ENCODE results near the gene FERMT1.
"Not testable (repeated sequence)": the region's sequence is repeated elsewhere in the genome, so short reads cannot be mapped to it uniquely, and the experiment has no call there.

FERMT1 gene

DNA sequence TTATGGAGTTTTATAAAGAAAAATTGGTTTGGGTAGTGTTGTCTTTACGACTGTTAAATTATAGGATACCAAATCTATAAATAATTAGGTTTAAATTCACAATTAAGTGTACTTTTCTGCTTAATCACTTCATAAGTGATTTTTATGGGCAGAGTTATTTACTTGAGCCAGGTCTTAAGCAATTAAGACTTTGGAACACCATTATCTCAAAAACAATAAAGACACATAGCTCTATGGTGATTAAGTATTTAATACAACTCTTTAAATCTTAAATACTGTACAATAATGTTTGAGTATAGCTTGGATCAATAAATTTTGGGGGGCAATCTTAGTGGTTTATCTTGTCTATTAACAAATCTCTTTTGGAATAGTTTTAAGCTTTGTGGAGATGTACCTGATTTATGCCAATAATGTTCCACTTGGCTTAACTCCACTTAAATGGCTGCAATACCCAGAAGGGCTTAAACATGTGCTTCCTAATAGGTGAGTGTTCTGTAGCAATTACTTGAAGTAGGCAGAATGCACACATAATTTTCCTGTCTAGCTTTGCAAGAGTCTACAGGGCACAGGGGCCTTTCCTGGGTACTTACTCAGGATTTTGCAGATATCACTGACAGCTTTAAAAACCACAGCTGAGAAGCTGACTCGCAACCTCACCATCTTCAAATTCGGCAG, 7.5 kb downstream of the FERMT1 start:
- Histone ChIP-seq H3K9me3 (ENCODE audit: control insufficient read depth in 2 of 2, low read length in 2 of 2) (peaks cover 4 to 7% of the 10 kb centered on the region in 2 donors), H3K4me3 (ENCODE audit: low read length in 2 of 2) (no peak overlapping the region), H3K27ac (ENCODE audit: low read length) (no peak overlapping the region), H3K4me1 (ENCODE audit: control insufficient read depth, insufficient read depth, low read length) (no peaks in the 10 kb centered on the region), H3K36me3 (ENCODE audit: control insufficient read depth in 2 of 2, insufficient read depth in 2 of 2, low read length in 2 of 2) (peaks cover 0 to 2% of the 10 kb centered on the region in 2 donors), H3K27me3 (ENCODE audit: control insufficient read depth in 1 of 2, insufficient read depth in 2 of 2, low read length in 2 of 2) (no peaks in the 10 kb centered on the region), H3K9ac (ENCODE audit: low read length in 2 of 2) (no peak overlapping the region)

DNA sequence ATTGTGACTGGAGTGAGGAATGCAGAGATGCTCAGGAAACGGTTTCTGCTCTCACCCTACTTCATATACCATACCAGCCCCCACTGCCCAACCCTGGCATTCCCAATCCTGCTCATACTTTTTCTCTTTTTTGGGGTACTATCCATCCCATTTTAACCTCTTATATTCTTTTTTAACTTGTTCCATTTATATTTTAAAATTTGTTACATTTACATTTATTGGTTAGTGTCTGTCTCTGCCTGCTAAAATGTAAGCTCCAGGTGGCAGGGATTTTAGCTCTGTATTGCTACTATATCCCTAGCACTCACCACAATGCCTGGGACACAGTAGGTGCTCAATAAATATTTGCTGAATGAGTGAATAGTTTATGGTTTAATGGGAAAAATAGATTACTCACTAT, 8.1 kb downstream of the FERMT1 start:
- Histone ChIP-seq H3K27ac (ENCODE audit: low read length) (no peak overlapping the region), H3K27me3 (ENCODE audit: control insufficient read depth in 1 of 2, insufficient read depth in 2 of 2, low read length in 2 of 2) (no peaks in the 10 kb centered on the region), H3K36me3 (ENCODE audit: control insufficient read depth in 2 of 2, insufficient read depth in 2 of 2, low read length in 2 of 2) (peaks cover 0 to 2% of the 10 kb centered on the region in 2 donors), H3K4me1 (ENCODE audit: control insufficient read depth, insufficient read depth, low read length) (no peaks in the 10 kb centered on the region), H3K9me3 (ENCODE audit: control insufficient read depth in 2 of 2, low read length in 2 of 2) (peaks cover 4 to 7% of the 10 kb centered on the region in 2 donors), H3K9ac (ENCODE audit: low read length in 2 of 2) (no peak overlapping the region), H3K4me3 (ENCODE audit: low read length in 2 of 2) (no peak overlapping the region)

DNA sequence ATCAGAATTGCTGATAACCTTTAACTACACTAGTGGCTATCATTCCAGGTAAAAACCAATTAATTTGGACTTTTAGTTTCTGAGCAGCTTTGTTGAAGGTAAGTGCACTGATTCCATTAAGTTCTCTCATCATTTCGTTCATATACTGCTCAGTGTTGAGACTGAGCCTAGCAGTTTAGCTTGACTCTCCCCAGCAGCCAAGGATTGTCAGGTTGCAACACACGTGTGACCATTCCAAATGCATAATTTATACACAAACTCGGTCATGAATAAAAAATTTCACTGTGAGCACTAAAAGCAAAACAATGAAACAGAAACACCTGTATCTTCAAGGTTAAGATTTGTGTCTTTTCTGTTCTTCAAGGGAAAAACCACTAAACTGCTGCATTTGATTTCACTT, 8.9 kb downstream of the FERMT1 start:
- Histone ChIP-seq H3K9ac (ENCODE audit: low read length in 2 of 2) (no peak overlapping the region), H3K36me3 (ENCODE audit: control insufficient read depth in 2 of 2, insufficient read depth in 2 of 2, low read length in 2 of 2) (peaks cover 0 to 2% of the 10 kb centered on the region in 2 donors), H3K27ac (ENCODE audit: low read length) (no peak overlapping the region), H3K9me3 (ENCODE audit: control insufficient read depth in 2 of 2, low read length in 2 of 2) (peaks cover 4 to 7% of the 10 kb centered on the region in 2 donors), H3K4me3 (ENCODE audit: low read length in 2 of 2) (no peak overlapping the region), H3K4me1 (ENCODE audit: control insufficient read depth, insufficient read depth, low read length) (no peaks in the 10 kb centered on the region), H3K27me3 (ENCODE audit: control insufficient read depth in 1 of 2, insufficient read depth in 2 of 2, low read length in 2 of 2) (no peaks in the 10 kb centered on the region)

DNA sequence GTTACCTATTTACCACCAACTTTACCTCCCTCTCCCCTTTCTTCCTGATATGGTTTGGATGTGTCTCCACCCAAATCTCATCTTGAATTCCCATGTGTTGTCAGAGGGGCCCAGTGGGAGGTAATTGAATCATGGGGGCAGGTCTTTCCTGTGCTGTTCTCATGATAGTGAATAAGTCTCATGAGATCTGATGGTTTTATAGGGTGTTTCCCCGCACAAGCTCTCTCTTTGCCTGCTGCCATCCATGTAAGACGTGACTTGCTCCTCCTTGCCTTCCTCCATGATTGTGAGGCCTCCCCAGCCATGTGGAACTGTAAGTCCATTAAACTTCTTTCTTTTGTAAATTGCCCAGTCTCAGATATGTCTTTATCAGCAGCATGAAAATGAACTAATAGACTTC, 9.9 kb downstream of the FERMT1 start:
- not testable (repeated sequence) for H3K36me3 ChIP-seq (ENCODE audit: control insufficient read depth in 2 of 2, insufficient read depth in 2 of 2, low read length in 2 of 2); H3K9ac ChIP-seq (ENCODE audit: low read length in 2 of 2); H3K4me1 ChIP-seq (ENCODE audit: control insufficient read depth, insufficient read depth, low read length); H3K27me3 ChIP-seq (ENCODE audit: control insufficient read depth in 1 of 2, insufficient read depth in 2 of 2, low read length in 2 of 2); H3K4me3 ChIP-seq (ENCODE audit: low read length in 2 of 2); H3K9me3 ChIP-seq (ENCODE audit: control insufficient read depth in 2 of 2, low read length in 2 of 2); H3K27ac ChIP-seq (ENCODE audit: low read length)

DNA sequence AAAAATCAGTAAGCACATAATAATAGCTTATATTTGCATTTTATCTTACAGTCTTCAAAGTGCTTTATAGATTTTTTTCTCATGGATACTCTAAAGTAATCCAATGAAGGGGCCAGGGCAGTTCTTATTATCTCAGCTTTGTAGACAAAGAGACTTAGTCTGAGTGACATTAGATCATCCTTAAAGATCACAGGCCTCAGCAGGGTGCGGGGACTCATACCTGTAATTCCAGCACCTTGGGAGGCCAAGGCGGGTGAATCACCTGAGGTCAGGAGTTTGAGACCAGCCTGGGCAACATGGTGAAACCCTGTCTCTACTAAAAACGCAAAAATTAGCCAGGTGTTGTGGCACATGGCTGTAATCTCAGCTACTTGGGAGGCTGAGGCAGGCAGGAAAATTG, 14.5 kb downstream of the FERMT1 start:
- H3K4me3 ChIP-seq (ENCODE audit: low read length in 2 of 2) = no peak overlapping the region
- no peak overlapping the region for H3K9ac ChIP-seq (ENCODE audit: low read length in 2 of 2)
- H3K36me3 ChIP-seq (ENCODE audit: control insufficient read depth in 2 of 2, insufficient read depth in 2 of 2, low read length in 2 of 2) = no peaks in the 10 kb centered on the region
- no peak overlapping the region for H3K27ac ChIP-seq (ENCODE audit: low read length)
- H3K9me3 ChIP-seq (ENCODE audit: control insufficient read depth in 2 of 2, low read length in 2 of 2) = peaks cover 0 to under 1% of the 10 kb centered on the region in 2 donors
- no peaks in the 10 kb centered on the region for H3K4me1 ChIP-seq (ENCODE audit: control insufficient read depth, insufficient read depth, low read length)
- H3K27me3 ChIP-seq (ENCODE audit: control insufficient read depth in 1 of 2, insufficient read depth in 2 of 2, low read length in 2 of 2) = no peaks in the 10 kb centered on the region

DNA sequence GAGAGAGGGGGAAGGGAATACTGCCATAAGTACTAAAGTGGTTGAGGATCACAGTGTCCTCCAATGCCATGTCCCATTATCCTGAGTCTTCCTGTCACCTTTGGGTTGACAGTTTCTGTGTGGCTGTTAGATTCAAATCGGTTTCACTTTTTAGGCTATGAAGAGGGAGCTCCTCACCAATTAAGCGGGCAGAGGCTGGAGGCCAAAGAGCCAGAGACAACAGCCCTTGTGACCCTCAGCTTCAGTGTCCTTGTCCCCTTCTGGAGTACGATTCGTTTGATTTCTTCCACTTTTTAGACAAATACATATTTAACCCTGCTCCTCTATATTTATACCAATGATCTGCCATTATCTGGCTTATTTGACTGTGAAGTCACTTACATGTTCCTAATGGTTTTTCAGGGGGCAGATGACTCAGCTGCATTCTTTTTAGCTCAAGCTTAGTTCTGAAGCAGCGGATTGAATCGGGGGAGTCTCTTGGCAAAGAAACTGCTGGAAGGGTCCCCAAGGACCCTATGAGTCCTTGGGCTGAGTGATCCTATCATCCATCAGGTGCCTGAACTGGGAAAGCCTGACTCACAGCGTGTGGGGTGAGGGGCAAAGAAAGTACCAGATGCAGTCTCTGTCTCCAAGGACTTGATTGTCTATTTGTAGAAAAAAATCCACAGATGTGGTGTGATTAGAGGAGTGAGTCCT, 18.2 kb downstream of the FERMT1 start:
- H3K9ac ChIP-seq (ENCODE audit: low read length in 2 of 2) = no peak overlapping the region
- no peak overlapping the region for H3K4me3 ChIP-seq (ENCODE audit: low read length in 2 of 2)
- no peak overlapping the region for H3K27ac ChIP-seq (ENCODE audit: low read length)
- H3K9me3 ChIP-seq (ENCODE audit: control insufficient read depth in 2 of 2, low read length in 2 of 2) = no peaks in the 10 kb centered on the region
- no peaks in the 10 kb centered on the region for H3K36me3 ChIP-seq (ENCODE audit: control insufficient read depth in 2 of 2, insufficient read depth in 2 of 2, low read length in 2 of 2)
- no peaks in the 10 kb centered on the region for H3K27me3 ChIP-seq (ENCODE audit: control insufficient read depth in 1 of 2, insufficient read depth in 2 of 2, low read length in 2 of 2)
- H3K4me1 ChIP-seq (ENCODE audit: control insufficient read depth, insufficient read depth, low read length) = no peaks in the 10 kb centered on the region

DNA sequence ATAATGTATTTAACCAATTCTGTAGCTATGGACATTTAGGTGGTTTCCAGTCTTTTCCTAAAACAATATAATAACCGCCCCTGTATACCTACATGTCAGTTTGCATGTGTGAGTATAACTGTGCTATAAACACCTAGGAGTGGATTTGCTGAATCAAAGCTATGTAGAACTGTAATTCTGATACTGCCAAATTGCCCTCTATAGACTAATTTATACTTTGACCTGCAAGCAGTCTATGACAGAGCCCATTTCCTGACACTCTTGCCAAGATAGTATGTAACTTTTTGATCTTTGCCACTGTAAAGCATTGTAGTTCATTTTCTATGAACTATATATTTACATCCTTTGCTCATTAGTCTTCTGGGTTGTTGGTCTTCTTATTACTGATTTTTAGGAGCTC, 19.5 kb downstream of the FERMT1 start:
- H3K4me1 ChIP-seq (ENCODE audit: control insufficient read depth, insufficient read depth, low read length) = no peaks in the 10 kb centered on the region
- no peaks in the 10 kb centered on the region for H3K36me3 ChIP-seq (ENCODE audit: control insufficient read depth in 2 of 2, insufficient read depth in 2 of 2, low read length in 2 of 2)
- no peak overlapping the region for H3K4me3 ChIP-seq (ENCODE audit: low read length in 2 of 2)
- no peaks in the 10 kb centered on the region for H3K9me3 ChIP-seq (ENCODE audit: control insufficient read depth in 2 of 2, low read length in 2 of 2)
- no peaks in the 10 kb centered on the region for H3K27me3 ChIP-seq (ENCODE audit: control insufficient read depth in 1 of 2, insufficient read depth in 2 of 2, low read length in 2 of 2)
- no peak overlapping the region for H3K9ac ChIP-seq (ENCODE audit: low read length in 2 of 2)
- no peak overlapping the region for H3K27ac ChIP-seq (ENCODE audit: low read length)

DNA sequence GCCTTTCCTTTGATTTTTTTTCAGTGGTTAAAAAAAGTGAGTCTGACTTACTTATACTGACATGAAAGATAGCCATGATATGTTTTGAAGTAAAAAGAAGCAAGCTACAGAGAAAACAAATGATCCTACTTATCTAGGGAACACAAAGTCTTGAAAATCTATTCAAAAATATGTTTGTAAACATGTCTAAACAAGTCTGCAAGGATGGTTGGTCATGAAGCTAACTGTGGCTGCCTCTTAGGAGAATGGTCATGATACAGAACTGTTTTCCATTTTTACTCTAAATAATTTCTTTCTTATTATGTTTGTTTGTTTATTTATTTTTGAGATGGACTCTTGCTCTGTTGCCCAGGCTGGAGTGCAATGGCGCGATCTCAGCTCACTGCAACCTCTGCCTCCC, 21.5 kb downstream of the FERMT1 start:
- Histone ChIP-seq H3K27ac (ENCODE audit: low read length) (no peak overlapping the region), H3K4me3 (ENCODE audit: low read length in 2 of 2) (no peak overlapping the region), H3K4me1 (ENCODE audit: control insufficient read depth, insufficient read depth, low read length) (no peaks in the 10 kb centered on the region), H3K36me3 (ENCODE audit: control insufficient read depth in 2 of 2, insufficient read depth in 2 of 2, low read length in 2 of 2) (no peaks in the 10 kb centered on the region), H3K27me3 (ENCODE audit: control insufficient read depth in 1 of 2, insufficient read depth in 2 of 2, low read length in 2 of 2) (no peaks in the 10 kb centered on the region), H3K9me3 (ENCODE audit: control insufficient read depth in 2 of 2, low read length in 2 of 2) (no peaks in the 10 kb centered on the region), H3K9ac (ENCODE audit: low read length in 2 of 2) (no peak overlapping the region)

DNA sequence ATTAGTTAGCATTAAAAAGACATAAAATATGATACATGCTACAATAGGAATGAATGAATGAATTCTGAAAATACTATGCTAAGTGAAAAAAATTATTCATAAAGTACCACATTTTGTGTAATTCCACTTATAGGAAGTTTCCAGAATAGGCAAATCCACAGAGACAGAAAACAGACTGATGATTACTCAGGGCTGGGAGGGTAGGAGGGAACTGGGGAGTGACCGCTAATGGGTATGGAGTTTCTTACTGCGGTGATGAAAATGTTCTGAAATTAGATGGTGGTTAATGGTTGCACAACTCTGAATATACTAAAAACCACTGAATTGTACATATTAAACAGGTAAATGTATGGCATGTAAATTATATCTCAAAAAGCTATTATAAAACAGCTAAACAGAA, 22.6 kb downstream of the FERMT1 start:
- Histone ChIP-seq H3K4me1 (ENCODE audit: control insufficient read depth, insufficient read depth, low read length) (no peaks in the 10 kb centered on the region), H3K36me3 (ENCODE audit: control insufficient read depth in 2 of 2, insufficient read depth in 2 of 2, low read length in 2 of 2) (no peaks in the 10 kb centered on the region), H3K9me3 (ENCODE audit: control insufficient read depth in 2 of 2, low read length in 2 of 2) (no peaks in the 10 kb centered on the region), H3K9ac (ENCODE audit: low read length in 2 of 2) (no peak overlapping the region), H3K27me3 (ENCODE audit: control insufficient read depth in 1 of 2, insufficient read depth in 2 of 2, low read length in 2 of 2) (no peaks in the 10 kb centered on the region), H3K27ac (ENCODE audit: low read length) (no peak overlapping the region), H3K4me3 (ENCODE audit: low read length in 2 of 2) (no peak overlapping the region)

DNA sequence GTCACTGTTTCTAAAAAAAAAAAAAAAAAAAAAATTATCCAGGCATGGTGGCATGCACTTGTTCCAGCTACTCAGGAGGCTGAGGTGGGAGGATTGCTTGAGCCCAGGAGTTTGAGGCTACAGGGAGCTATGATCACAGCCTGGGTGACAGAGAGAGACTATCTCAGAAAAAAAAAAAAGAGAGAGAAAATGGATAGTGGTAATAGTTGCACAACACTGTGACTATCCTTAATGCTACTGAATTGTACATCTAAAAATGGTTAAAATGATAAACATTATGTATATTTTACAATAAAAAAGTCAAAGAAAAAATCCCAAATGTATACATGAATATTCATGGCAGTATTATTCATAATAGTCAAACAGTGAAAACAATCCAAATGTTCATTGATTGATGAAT, 23.0 kb downstream of the FERMT1 start:
- no peaks in the 10 kb centered on the region for H3K4me1 ChIP-seq (ENCODE audit: control insufficient read depth, insufficient read depth, low read length)
- no peak overlapping the region for H3K9ac ChIP-seq (ENCODE audit: low read length in 2 of 2)
- H3K9me3 ChIP-seq (ENCODE audit: control insufficient read depth in 2 of 2, low read length in 2 of 2) = no peaks in the 10 kb centered on the region
- H3K4me3 ChIP-seq (ENCODE audit: low read length in 2 of 2) = no peak overlapping the region
- H3K27ac ChIP-seq (ENCODE audit: low read length) = no peak overlapping the region
- H3K36me3 ChIP-seq (ENCODE audit: control insufficient read depth in 2 of 2, insufficient read depth in 2 of 2, low read length in 2 of 2) = no peaks in the 10 kb centered on the region
- H3K27me3 ChIP-seq (ENCODE audit: control insufficient read depth in 1 of 2, insufficient read depth in 2 of 2, low read length in 2 of 2) = no peaks in the 10 kb centered on the region

DNA sequence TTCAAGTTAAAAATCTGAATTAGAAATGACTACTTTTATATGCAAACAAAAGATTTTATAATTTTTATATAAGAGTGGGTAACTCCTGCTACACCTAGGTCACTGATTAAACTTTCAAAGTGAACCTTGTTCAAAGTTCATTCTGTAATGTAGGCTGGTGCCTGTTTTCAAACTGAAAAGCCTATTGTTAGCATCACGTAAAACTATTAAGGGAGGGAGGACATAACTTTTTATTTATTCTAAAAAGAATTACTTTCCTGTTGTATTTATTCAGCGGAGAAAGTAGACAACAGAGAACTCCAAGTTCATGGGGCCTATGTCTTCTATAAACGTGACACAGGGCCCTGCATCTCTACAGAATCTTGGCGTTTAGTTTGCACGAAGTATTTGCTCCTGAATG, 27.4 kb downstream of the FERMT1 start:
- Histone ChIP-seq H3K9me3 (ENCODE audit: control insufficient read depth in 2 of 2, low read length in 2 of 2) (no peaks in the 10 kb centered on the region), H3K36me3 (ENCODE audit: control insufficient read depth in 2 of 2, insufficient read depth in 2 of 2, low read length in 2 of 2) (no peaks in the 10 kb centered on the region), H3K9ac (ENCODE audit: low read length in 2 of 2) (no peak overlapping the region), H3K27ac (ENCODE audit: low read length) (no peak overlapping the region), H3K4me3 (ENCODE audit: low read length in 2 of 2) (no peak overlapping the region), H3K4me1 (ENCODE audit: control insufficient read depth, insufficient read depth, low read length) (no peaks in the 10 kb centered on the region), H3K27me3 (ENCODE audit: control insufficient read depth in 1 of 2, insufficient read depth in 2 of 2, low read length in 2 of 2) (no peaks in the 10 kb centered on the region)

All from stomach smooth muscle (tissue), 2 donors.